GM18867 (cell line): ENCODE measurements around the gene ADAMTSL3.
"Not testable (repeated sequence)": the region's sequence is repeated elsewhere in the genome, so short reads cannot be mapped to it uniquely, and the experiment has no call there.

ENCODE experiments used
- ATAC-seq: cut with Tn5 transposase; IDR thresholded peaks from one replicate; pipeline ENCODE4 v1.9.1; 2021; ENCODE audit warnings: mild to moderate bottlenecking, moderate library complexity; ENCODE audit not compliant: unreplicated experiment

ADAMTSL3 gene

DNA sequence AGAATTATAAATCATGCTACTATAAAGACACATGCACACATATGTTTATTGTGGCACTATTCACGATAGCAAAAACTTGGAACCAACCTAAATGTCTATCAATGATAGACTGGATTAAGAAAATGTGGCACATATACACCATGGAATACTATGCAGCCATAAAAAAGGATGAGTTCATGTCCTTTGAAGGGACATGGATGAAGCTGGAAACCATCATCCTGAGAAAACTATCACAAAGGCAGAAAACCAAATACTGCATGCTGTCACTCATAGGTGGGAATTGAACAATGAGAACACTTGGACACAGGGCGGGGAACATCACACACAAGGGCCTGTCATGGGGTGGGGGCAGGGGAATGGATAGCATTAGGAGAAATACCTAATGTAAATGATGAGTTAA is 424.1 kb downstream of the ADAMTSL3 start:
- ATAC-seq: not testable (repeated sequence)

DNA sequence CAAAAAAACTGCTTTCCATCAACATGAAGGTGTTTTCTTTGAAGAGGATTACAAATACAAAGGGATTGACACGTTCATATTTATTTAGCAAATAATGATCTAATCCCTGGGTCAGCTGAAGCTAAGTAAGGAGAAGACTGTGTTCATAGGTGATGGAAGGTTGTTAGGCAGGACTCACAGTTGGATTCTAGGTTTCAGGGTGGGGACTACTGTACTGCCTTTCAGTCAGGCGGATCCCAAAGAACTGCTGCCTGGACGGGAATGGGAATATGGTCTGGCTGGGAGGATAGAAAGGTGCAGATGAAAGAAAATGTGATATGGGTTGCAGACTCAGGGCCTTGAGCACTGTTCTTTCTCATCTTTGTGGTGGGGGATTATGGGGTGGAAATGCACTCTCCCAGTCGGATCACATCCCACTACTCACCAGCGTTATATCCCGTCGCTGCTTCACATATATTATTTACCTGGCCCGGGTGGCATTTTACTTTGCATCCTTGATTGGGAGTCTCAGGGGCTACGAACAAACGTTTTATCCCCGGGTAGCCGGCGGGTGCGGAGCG is 425.5 kb downstream of the ADAMTSL3 start:
- ATAC-seq: not testable (repeated sequence)

GRCh38 chr15:84079885-84080777 is 426.2 kb downstream of the ADAMTSL3 start:
- peak; percentile 93 for ATAC-seq

DNA sequence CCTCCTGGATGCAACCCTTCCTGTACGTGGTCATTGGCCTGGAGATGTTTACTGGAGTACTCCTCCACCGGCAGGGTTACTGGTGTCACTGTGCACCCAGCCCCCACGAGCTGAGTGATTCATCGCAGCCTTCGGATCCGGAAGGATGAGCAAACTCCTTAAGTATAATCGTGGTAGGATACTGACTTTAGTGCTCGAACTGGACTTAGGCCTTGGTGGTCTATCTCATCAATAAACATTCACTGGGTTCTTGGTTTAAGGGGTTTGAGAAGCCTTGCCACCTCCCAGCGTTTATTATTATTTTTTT is 426.8 kb downstream of the ADAMTSL3 start:
- ATAC-seq: not testable (repeated sequence)

GRCh38 chr15:84081391-84082168 is 427.7 kb downstream of the ADAMTSL3 start:
- no peak for ATAC-seq

- no peak for ATAC-seq
These were observed 428.8 kb downstream of the ADAMTSL3 start for GRCh38 chr15:84082739-84083138.

- not testable (repeated sequence) for ATAC-seq
These were observed 432.1 kb downstream of the ADAMTSL3 start for GRCh38 chr15:84086071-84086470.
